Spinal cord (tissue), 10 donors: ENCODE data around the gene ARFGAP2. TPM values are rescaled to one million over a fixed set of nuclear protein-coding genes. Genes with fewer than 3 reads are reported as not detected.

Source experiments
- DNase-seq, 6 donors: peaks; one replicate each; pipeline versions ENCODE4 v3.0.0 to v3.0.0-alpha.2; 2013 to 2015; ENCODE audit warnings: low spot score in 6 of 6, low read depth in 4 of 6
- H3K27ac ChIP-seq: one replicate; pipeline ENCODE4 v1.5.1; 2013; ENCODE audit warnings: low read depth, low read length, control low read depth
- H3K27me3 ChIP-seq: one replicate; pipeline ENCODE4 v1.6.1; 2013; ENCODE audit warnings: low read length; ENCODE audit not compliant: control insufficient read depth, insufficient read depth
- H3K36me3 ChIP-seq: one replicate; pipeline ENCODE4 v1.6.1; 2013; ENCODE audit warnings: low read length; ENCODE audit not compliant: control insufficient read depth, insufficient read depth
- H3K4me1 ChIP-seq: one replicate; pipeline ENCODE4 v1.6.1; 2013; ENCODE audit warnings: low read length; ENCODE audit not compliant: control insufficient read depth, insufficient read depth
- H3K4me3 ChIP-seq: one replicate; pipeline ENCODE4 v1.5.1; 2013; ENCODE audit warnings: low read depth, low read length, control low read depth
- H3K9me3 ChIP-seq: one replicate; pipeline ENCODE4 v1.6.1; 2013; ENCODE audit warnings: low read length; ENCODE audit not compliant: control insufficient read depth, insufficient read depth
- WGBS: methylation state at CpG from one replicate; pipeline ENCODE4 v1.1.5; 2013; ENCODE audit warnings: missing lambda C conversion rate; ENCODE audit not compliant: insufficient coverage; 5-methylcytosine and 5-hydroxymethylcytosine counted together
- polyA plus RNA-seq, 2 donors: library from polyadenylated mRNA; unstranded; fragments of 120-200 nt; gene quantifications; one replicate each; pipeline ENCODE4 v1.2.1, GENCODE V29; 2013; ENCODE audit not compliant: insufficient read length in 2 of 2
- total RNA-seq, 2 donors: library from RNA; depleted of rRNA in 1 of 2; stranded (reverse); fragments of 120-200 nt in 1 of 2; fragments of >200 nt in 1 of 2; gene quantifications; one replicate each; pipeline versions ENCODE4 v1.2.3 to v1.2.4, GENCODE V29; 2013 to 2014
- donor health status: healthy.

The ARFGAP2 gene
- total and polyA plus RNA-seq, 4 donors, result 82.7 to 96.5 (median 91.9) TPM

DNA sequence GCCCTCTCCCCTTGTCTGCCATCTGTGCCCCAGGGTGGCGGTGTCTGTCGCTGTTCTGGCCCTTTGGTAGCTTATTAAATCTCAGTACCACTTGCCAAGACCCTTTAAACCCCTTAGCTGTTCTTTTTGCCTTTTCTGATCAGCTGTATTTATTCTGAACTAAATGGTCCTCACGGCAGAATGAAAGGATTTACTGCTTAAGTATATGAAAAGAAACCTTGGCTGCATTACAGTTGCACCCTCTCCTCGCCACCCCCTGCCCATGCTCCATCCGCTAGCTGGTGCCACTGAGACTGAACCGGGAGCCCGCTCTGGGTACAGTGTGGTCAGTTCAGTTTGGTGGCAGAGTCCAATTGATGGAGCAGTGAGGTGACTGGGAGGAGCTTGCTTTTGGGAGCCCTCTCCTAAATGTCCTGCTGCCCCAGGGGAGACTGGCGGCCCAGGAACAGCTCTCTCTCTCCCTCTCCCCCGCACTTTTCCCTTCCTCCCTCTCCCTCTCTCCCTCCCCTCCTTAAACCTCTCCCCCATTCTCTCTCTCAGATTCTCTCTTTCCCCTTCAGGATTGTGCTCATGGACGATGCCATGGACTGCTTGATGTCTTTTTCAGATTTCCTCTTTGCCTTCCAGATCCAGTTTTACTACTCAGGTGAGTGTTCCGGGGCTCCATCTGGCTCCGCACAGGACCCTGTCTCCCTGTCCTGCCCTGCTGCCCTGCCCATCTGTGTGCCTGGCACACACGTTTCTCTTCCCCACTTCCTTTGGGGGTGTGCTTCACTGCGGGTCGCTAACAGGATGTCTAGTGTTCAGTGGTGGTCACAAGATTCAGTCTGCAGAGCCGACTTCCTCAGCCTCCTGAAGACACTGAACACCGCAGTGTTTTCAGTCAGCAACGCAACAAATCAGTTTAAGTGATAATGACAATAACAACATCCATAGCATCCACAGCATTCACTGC, 21.8 kb downstream of the ARFGAP2 start:
- Histone ChIP-seq H3K36me3 (peaks cover 36% of the 10 kb centered on the region), H3K27me3 (no peaks in the 10 kb centered on the region), H3K4me1 (peaks cover 42% of the 10 kb centered on the region), H3K9me3 (no peaks in the 10 kb centered on the region), H3K4me3 (no peak overlapping the region), H3K27ac (peak overlapping the region; percentile 59)
- WGBS, result 63% methylated on average over 11 of the region's 18 CpGs
- peak in 2 of 6 donors; percentile 40 to 61 for DNase-seq

DNA sequence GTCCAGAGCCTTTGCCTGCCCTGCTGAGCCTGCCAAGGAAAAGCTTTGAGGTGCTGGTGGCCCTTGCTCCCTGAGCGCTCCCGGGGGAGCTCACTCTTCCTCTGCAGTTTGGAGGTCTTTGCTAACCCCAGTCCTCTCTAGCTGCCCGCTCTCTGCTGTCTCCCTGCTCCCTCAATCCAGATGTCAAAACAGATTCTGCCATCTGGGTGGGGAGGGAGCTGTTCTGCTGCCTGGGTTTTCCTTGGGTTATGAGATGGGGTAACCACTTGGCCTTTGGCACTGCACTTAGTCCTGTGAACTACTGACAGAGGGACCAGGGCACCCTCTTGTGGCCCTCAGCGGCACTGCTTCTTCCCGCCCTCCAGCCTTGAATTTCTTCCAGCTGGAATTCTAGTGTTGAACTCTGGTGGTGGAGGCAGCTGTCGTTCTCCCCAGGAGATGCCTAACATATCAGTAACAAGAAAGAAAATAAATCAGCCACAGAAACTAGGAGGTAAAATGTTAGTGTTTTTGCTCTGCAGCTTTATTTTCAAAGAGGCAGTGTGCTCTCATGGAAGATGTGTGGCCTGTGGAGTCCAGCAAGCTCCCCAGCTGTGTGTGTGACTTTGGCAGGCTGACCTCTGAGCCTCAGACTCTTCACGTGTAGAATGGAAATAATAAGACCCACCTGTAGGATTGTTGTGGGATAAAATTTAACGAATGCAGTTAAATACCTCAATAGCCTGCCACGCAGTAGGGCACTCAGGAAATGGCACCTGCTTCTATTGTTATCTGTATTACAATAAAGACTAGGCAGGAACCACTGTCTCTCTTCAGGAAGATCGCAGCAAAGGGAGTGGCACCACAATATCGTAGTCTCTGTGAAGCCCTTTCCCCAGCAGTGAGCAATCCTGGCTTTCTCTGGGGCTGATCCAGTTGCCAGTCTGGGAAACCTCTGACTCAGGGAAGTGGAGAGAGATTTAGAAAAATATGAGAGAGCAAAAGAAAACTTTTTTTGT, 23.4 kb downstream of the ARFGAP2 start:
- Histone ChIP-seq H3K4me3 (no peak overlapping the region), H3K36me3 (peaks cover 24% of the 10 kb centered on the region), H3K4me1 (peaks cover 49% of the 10 kb centered on the region), H3K27me3 (no peaks in the 10 kb centered on the region), H3K27ac (peak overlapping the region; percentile 35), H3K9me3 (no peaks in the 10 kb centered on the region)
- WGBS, result 54% methylated on average over 6 of the region's 11 CpGs
- DNase-seq, result peak in 4 of 6 donors; percentile 62 to 94 (median 82)

GRCh38 chr11:47152126-47152952, 24.3 kb downstream of the ARFGAP2 start:
- H3K27ac ChIP-seq, result no peak overlapping the region
- H3K27me3 ChIP-seq, result no peaks in the 10 kb centered on the region
- peaks cover 49% of the 10 kb centered on the region for H3K4me1 ChIP-seq
- 71% methylated on average over 13 of the region's 16 CpGs for WGBS
- no peaks in the 10 kb centered on the region for H3K9me3 ChIP-seq
- no peak for DNase-seq
- H3K4me3 ChIP-seq, result no peak overlapping the region
- H3K36me3 ChIP-seq, result peaks cover 20% of the 10 kb centered on the region

GRCh38 chr11:47149782-47150181, 26.9 kb downstream of the ARFGAP2 start:
- no peak for DNase-seq
- WGBS, result 100% methylated on average over 1 of the region's 2 CpGs
- peaks cover 7% of the 10 kb centered on the region for H3K36me3 ChIP-seq
- no peaks in the 10 kb centered on the region for H3K9me3 ChIP-seq
- no peak overlapping the region for H3K4me3 ChIP-seq
- peaks cover 34% of the 10 kb centered on the region for H3K4me1 ChIP-seq
- H3K27me3 ChIP-seq, result no peaks in the 10 kb centered on the region
- no peak overlapping the region for H3K27ac ChIP-seq

- 29% methylated on average over 9 of the region's 10 CpGs for WGBS
- H3K4me3 ChIP-seq, result no peak overlapping the region
- no peak for DNase-seq
- H3K4me1 ChIP-seq, result peaks cover 27% of the 10 kb centered on the region
- H3K27ac ChIP-seq, result no peak overlapping the region
- H3K36me3 ChIP-seq, result peaks cover 7% of the 10 kb centered on the region
- no peaks in the 10 kb centered on the region for H3K27me3 ChIP-seq
- no peaks in the 10 kb centered on the region for H3K9me3 ChIP-seq
Measured at GRCh38 chr11:47148903-47149531, 27.7 kb downstream of the ARFGAP2 start.

DNA sequence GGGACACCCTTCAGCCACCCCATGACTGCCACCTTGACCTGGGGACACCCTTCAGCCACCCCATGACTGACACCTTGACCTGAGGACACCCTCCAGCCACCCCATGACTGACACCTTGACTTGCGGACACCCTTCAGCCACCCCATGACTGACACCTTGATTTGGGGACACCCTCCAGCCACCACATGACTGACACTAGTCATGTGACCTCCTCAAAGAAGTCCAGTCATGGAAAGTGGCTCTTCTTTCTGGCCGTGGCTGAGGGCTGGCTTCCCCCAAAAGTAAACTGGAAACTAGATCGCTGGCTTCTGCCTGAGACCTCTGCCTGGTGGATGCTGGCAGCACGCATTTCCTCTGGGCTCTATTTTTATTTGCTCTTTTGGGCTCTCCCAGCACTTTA, 28.4 kb downstream of the ARFGAP2 start:
- H3K4me1 ChIP-seq, result peaks cover 19% of the 10 kb centered on the region
- WGBS, result 92% methylated on average over 4 of the region's 4 CpGs
- no peaks in the 10 kb centered on the region for H3K9me3 ChIP-seq

DNA sequence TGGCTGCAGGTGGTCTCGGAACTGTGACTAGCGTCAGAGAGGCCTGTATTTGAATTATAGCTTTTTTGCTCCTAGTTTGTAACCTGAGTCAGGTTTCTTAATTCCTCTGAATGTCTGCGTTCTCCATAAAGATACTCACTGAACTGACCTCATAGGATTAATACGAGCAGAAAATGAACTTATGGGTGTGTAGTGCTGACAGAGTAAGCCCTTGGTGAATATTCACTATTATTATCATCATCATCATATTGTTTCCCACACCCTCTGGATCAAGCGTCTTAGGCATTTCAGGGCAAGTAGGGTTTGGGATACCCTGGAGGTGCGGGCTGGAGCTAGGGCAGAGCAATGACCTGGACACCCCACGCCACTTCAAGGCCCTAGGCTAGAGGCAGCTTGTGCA, 29.0 kb downstream of the ARFGAP2 start:
- Histone ChIP-seq H3K4me3 (no peak overlapping the region), H3K27me3 (no peaks in the 10 kb centered on the region), H3K27ac (no peak overlapping the region), H3K9me3 (no peaks in the 10 kb centered on the region), H3K4me1 (peaks cover 13% of the 10 kb centered on the region), H3K36me3 (peaks cover 7% of the 10 kb centered on the region)
- DNase-seq, result no peak
- 100% methylated on average over 3 of the region's 7 CpGs for WGBS

More for the DNA sequence above, 28.4 kb downstream of the ARFGAP2 start:
- DNase-seq, result no peak
- H3K27ac ChIP-seq, result no peak overlapping the region
- H3K27me3 ChIP-seq, result no peaks in the 10 kb centered on the region
- H3K4me3 ChIP-seq, result no peak overlapping the region
- peaks cover 7% of the 10 kb centered on the region for H3K36me3 ChIP-seq

- Histone ChIP-seq H3K9me3 (no peaks in the 10 kb centered on the region), H3K36me3 (peaks cover 7% of the 10 kb centered on the region), H3K27me3 (no peaks in the 10 kb centered on the region), H3K27ac (no peak overlapping the region), H3K4me3 (no peak overlapping the region), H3K4me1 (peaks cover 9% of the 10 kb centered on the region)
- DNase-seq, result no peak
- 88% methylated on average over 1 of the region's 2 CpGs for WGBS
Measured at GRCh38 chr11:47147250-47147649, 29.4 kb downstream of the ARFGAP2 start.
